PFSK-1 (cell line): ENCODE measurements around the gene HPS1.

Experiments
- POLR2AphosphoS5 ChIP-seq: IDR thresholded peaks from 2 replicates; pipeline ENCODE4 v1.6.1; 2012; ENCODE audit warnings: low read depth, mild to moderate bottlenecking, control low read depth, low read length, moderate library complexity
- SIN3A ChIP-seq: IDR thresholded peaks from 2 replicates; pipeline ENCODE4 v1.6.1; 2012; ENCODE audit warnings: mild to moderate bottlenecking, low read length, moderate library complexity, borderline replicate concordance; ENCODE audit not compliant: insufficient read depth
- TAF1 ChIP-seq: IDR thresholded peaks from 2 replicates; pipeline ENCODE4 v1.6.1; 2012; ENCODE audit warnings: low read length, control low read depth, borderline replicate concordance; ENCODE audit not compliant: insufficient read depth
- TF ChIP-seq, protein P1 (sequence below), 2 experiments: IDR thresholded peaks; 2 replicates each; pipeline versions ENCODE4 v1.6.1 to v1.8.0; 2011 to 2012; ENCODE audit warnings: low read depth in 2 of 2, low read length in 2 of 2, control low read depth in 1 of 2, inconsistent platforms in 1 of 2, mild to moderate bottlenecking in 1 of 2, moderate library complexity in 1 of 2; ENCODE audit not compliant: insufficient read depth in 1 of 2

DNA sequence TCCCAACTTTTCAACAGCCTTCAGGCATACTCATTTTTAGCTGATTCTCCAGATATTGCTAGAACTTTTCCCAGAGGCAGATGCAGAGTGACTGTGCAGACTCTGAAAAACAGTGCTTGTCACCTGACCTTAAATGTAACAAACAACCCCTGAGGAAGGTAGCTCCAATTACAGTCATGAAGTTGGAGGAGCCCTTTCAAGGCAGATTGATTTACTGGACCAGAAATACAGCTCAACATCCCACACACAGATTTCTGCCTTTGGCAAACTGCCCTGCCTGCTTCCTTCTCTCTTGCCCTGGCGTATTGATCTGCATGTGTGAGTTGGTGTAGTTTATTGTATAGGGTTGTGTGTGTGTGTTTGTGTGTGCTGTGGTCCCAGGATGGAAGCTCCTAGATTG, 70.2 kb downstream of the HPS1 start:
- TF ChIP-seq POLR2AphosphoS5 (no peak), TAF1 (no peak), SIN3A (no peak)
- TF ChIP-seq, protein P1, sequence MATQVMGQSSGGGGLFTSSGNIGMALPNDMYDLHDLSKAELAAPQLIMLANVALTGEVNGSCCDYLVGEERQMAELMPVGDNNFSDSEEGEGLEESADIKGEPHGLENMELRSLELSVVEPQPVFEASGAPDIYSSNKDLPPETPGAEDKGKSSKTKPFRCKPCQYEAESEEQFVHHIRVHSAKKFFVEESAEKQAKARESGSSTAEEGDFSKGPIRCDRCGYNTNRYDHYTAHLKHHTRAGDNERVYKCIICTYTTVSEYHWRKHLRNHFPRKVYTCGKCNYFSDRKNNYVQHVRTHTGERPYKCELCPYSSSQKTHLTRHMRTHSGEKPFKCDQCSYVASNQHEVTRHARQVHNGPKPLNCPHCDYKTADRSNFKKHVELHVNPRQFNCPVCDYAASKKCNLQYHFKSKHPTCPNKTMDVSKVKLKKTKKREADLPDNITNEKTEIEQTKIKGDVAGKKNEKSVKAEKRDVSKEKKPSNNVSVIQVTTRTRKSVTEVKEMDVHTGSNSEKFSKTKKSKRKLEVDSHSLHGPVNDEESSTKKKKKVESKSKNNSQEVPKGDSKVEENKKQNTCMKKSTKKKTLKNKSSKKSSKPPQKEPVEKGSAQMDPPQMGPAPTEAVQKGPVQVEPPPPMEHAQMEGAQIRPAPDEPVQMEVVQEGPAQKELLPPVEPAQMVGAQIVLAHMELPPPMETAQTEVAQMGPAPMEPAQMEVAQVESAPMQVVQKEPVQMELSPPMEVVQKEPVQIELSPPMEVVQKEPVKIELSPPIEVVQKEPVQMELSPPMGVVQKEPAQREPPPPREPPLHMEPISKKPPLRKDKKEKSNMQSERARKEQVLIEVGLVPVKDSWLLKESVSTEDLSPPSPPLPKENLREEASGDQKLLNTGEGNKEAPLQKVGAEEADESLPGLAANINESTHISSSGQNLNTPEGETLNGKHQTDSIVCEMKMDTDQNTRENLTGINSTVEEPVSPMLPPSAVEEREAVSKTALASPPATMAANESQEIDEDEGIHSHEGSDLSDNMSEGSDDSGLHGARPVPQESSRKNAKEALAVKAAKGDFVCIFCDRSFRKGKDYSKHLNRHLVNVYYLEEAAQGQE (IDR thresholded peaks at IDR 0.05; ENCODE audit: insufficient read depth in 1 of 2, low read depth in 2 of 2, low read length in 2 of 2), result no peak
